ENCODE data around the gene NSG1.

The NSG1 gene

GRCh38 chr4:4374388-4375098 is 12.4 kb upstream of the NSG1 start:
- no peak for DNase-seq

DNA sequence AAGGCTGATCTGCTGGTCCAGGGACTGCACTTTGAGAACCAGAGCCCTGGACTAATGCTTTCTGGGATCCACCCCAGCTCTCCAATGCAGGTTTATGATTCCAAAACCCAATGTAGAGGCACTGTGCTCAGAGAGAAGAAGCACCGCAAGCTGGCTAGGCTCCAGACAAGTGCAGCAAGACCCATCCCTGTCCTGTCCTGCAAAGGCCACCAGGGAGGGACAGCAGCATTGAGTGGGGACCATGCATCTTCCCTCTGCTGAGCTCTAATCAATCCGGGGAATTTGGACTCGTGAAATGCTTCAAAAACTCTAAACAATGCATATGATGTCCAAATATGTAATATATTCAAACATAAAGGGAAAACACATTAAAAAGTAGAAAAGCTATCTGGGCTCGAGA is 10.8 kb upstream of the NSG1 start:
- DNase-seq = no peak

DNA sequence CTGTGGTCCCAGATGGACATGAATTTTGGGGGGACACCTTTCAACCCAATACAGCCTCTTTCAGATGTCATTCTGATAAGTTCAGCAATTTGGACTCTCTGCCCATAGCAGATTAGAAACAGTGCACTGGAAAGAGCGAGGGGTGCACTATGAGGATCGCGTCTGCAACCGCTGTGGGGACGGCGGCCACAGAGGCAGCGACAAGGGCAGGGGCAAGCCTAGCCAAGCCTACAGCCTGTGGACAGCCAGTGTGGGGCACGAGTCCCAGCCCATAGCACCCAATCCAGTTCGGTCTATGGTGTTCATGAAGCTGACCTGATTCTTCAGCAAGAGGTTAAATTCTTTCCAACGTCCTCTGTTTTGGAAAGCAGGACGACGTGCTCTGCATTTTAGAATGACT is 9.7 kb upstream of the NSG1 start:
- no peak for DNase-seq

- DNase-seq = no peak
These were observed 9.0 kb upstream of the NSG1 start for GRCh38 chr4:4377732-4378460.

- no peak for DNase-seq
These were observed 7.3 kb upstream of the NSG1 start for GRCh38 chr4:4379540-4380087.

- DNase-seq = no peak
These were observed 3.8 kb upstream of the NSG1 start for GRCh38 chr4:4383085-4383484.

- DNase-seq = no peak
These were observed 2.1 kb upstream of the NSG1 start for GRCh38 chr4:4384837-4385236.

DNA sequence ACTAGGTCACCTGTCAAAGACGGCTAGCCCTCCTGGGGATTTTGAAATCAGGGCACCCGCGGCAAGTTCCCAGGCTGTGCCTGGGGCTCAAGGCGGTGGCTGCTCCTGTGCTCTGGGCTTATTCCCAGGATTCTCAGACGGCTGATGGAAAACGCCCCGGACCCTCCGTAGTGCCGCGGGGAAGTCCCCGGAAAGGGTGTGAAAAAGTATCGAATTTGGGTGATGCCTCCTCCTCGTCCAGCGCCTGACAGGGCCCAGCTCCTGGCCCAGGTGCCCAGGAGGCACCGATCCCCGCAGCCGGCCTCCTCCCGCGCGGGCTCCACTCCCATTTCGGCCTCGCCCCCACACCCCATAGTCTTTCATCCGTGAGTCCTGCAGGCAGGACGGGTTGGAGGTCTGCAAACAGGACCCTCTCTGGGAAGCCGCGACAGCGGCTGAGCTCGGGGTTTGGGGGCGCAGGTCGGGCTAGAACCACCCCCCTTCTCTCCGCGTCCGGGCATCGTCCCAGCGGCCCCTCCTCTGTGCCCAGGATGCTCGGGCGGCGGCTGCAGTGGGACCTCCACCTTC is 1.1 kb upstream of the NSG1 start:
- DNase-seq = no peak

DNA sequence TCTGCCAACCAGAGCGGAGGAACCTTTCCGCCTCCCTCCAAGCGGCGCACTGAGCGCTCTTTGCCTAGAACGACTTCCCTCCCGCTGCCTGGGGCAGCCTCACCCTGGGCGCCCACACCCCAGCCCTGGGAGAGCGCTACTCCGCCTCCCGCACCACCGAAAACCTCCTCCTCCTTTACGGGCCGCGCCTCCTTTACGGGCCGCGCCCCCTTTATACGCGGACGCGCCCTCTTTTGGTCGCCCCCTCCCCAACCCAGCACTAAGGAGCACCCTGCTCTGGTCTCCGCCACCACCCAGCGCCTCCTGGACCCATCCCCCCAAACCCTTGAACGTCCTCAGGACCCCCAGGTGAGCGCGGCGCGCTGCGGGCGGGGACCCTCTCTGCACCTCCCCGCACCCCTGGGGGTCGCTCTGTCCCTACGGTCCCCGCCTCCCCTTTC is 586 bp upstream of the NSG1 start:
- DNase-seq = no peak

DNA sequence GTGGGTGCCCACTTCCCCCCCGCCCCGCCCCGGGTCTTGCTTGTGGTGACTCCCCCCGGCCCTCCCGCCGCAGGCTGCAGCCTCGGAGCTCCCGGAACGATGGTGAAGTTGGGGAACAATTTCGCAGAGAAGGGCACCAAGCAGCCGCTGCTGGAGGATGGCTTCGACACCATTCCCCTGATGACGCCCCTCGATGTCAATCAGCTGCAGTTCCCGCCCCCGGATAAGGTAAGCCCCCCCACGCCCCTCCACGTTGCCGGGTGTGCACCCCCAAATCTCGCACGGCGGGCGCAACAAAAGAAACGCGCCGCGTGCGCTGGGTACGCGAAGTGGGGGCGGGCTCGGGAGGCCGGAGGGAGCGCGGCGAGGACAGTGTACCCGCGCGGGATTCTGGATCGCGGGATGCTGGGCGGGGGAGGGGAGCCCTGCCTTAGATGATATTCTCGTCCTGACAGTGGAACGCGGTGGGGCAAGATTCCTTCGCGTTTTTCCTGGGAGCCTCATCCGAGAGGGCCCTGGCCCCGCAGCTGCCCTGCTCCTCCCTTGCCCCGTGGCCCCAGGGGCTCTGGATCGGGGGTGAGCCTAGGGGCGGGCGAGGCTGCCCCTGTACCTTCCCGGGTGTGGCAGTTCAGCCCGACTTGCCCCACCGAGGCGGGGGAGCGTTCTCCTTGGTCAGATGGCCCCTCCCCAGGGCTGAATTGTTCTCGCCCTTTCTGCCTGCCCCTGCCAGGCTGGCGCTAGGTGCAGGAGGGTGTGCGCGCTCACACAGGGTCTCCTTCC is 819 bp downstream of the NSG1 start:
- DNase-seq = no peak

DNA sequence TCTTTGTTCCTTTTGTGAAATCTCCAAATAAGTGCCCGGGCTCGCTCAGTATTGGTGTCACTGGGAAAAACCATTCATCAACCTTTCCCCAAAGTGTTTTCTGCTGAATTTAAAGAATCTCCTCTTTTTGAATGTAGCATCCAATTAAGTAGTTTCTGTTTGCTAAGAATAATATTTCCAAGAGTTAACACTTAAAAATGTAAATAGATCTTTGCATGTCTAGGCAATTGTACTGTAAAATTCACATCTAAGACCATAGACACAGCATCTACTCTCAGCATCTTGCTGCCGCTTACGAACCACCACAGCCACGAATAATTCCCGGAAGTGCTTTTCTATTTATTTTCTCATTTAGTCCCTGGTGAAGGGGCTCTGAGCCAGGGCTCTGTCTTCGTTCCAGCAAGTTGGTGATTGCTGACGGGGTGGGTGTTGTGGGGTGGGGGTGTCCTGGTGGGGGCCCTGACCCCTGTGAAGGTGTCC is 1.4 kb downstream of the NSG1 start:
- DNase-seq = no peak

DNA sequence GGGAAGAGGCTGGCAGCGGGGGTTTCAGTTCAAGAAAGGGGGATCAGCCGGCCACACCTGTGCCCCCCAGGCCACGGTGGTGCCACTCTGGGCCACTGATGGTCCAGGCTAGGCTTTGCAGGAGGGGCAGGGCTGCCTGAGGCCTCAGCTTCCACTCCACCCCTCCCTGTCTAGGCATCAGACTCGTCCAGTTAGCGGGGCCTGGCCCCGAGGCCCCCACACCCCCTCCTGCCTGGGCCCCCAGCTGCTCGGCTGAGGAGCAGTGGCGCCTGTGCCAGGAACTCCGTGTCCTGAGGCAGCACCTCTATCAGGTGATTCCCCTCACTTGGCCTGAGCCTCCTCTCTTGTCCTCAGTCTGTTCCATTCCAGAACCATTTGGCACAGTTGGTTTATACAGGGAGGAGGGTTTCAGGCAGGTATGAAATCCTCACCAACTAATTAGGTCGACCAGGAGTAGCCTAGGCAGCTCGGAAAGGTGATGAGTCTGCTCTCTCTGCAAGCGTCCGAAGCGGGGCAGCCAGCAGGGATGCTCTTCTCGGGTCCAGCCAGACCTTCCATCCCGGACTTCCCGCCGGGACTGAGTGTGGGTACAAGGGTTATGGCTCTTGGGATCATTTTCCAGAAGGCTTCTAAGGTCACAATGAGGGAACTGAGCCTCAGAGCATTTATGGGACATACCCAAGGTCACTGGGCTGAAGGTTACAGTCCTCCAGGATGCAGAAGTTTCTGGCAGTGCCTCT is 2.1 kb downstream of the NSG1 start:
- no peak for DNase-seq

- no peak for DNase-seq
These were observed 3.1 kb downstream of the NSG1 start for GRCh38 chr4:4390046-4390445.

DNA sequence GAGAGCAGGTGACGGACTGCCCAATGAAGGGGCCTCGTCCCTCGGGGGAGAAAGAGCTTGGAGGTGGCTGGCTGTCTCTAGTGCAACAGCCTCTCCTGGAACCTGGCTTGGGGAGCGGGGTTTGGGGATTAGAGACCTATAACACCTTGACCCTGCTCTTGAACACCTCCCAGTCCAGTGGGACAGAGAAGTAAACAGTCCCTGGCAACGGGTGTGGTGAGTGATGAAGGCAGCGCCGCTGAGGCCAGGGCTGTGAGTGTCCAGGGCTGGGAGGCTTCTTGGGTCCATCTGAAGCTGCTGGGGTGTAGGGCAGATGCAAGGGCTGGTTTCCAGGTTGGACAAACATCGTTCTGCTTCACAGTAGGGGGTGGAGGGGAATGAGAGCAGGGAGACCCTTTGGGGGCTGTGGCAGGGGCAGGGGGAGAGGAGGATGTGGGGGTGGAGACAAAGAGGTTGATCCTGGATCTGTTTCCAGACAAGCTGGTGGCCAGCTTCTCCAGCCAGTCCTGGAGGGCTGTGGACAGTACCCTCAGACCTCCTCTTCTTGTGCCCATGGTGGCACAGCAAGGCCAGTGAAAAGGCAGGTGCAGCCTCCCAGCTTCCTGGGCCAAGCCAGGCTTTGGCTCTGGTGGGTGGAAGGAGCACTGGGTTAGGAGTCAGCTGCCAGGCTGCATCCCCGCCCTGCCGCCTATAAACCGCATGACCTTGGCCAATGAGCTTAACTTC is 3.8 kb downstream of the NSG1 start:
- DNase-seq = no peak

- DNase-seq = no peak
These were observed 5.0 kb downstream of the NSG1 start for GRCh38 chr4:4391866-4392265.

- no peak for DNase-seq
These were observed 5.7 kb downstream of the NSG1 start for GRCh38 chr4:4392501-4393183.

DNA sequence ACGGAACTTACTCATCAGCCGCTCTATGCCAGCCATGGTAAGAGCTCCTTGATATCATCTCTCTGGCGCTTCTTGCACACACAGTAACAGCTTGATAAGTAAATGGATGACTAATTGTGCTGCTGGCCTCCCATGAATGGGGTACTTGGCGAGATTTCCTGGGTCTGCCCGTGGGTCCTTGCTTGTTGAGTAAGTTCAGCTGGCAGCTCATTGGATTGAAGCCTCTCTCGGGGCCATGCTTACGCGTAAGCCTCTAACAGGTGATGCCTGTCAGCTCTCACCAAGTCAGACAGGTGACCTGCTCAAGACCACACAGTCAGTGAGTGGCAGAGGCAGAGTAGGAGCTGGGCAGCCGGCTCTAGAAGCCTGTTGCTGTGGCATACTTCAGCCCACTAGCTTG is 7.7 kb downstream of the NSG1 start:
- no peak for DNase-seq

GRCh38 chr4:4395371-4395770 is 8.5 kb downstream of the NSG1 start:
- DNase-seq = no peak

- no peak for DNase-seq
These were observed 9.1 kb downstream of the NSG1 start for GRCh38 chr4:4395849-4396627.
